HEK293 (cell line): ENCODE results near the gene DAZAP1.

Experiments
- CTCF ChIA-PET: fragments of 350-600 bp; formaldehyde crosslinking; extraction: SDS; loops from one replicate; lab custom pipeline; 2021; ENCODE audit warnings: antibody characterized with exemption; lab: Yijun Ruan, JAX
- POLR2A ChIA-PET: fragments of 300-600 bp; formaldehyde crosslinking; extraction: SDS; loops from one replicate; lab custom pipeline; 2020; ENCODE audit warnings: antibody characterized with exemption, inconsistent platforms; lab: Yijun Ruan, JAX
- H3K27ac ChIP-seq: fragments of 200-500 bp; sonication (Bioruptor generic); 2 replicates; pipeline ENCODE4 v1.5.1; 2014; ENCODE audit warnings: low read depth, low read length, control low read depth, inconsistent platforms; ENCODE audit errors: extremely low read depth
- H3K36me3 ChIP-seq, 2 experiments: fragments of 200-500 bp in 1 of 2; sonication (Bioruptor generic) in 1 of 2; 1 replicate in 1 of 2; 2 replicates in 1 of 2; pipeline ENCODE4 v1.5.1; 2014 to 2017; ENCODE audit warnings: inconsistent platforms in 2 of 2, low read length in 2 of 2; ENCODE audit not compliant: control insufficient read depth in 2 of 2, insufficient read depth in 1 of 2
- H3K4me1 ChIP-seq: fragments of 200-500 bp; sonication (Bioruptor generic); 2 replicates; pipeline ENCODE4 v1.5.1; 2014; ENCODE audit warnings: mild to moderate bottlenecking, low read length, inconsistent platforms; ENCODE audit not compliant: control insufficient read depth, insufficient read depth
- H3K4me3 ChIP-seq: 2 replicates; pipeline ENCODE4 v1.5.1; 2011; ENCODE audit warnings: low read depth, mild to moderate bottlenecking, control low read depth, low read length, moderate library complexity
- H3K9me3 ChIP-seq: fragments of 200-500 bp; sonication (Bioruptor generic); 2 replicates; pipeline ENCODE4 v1.5.1; 2014; ENCODE audit warnings: low read depth, low read length, inconsistent platforms; ENCODE audit not compliant: control insufficient read depth, insufficient read depth
- EGR2 ChIP-seq: fragments of 450-650 bp; formaldehyde crosslinking; IDR thresholded peaks from 2 replicates; pipeline ENCODE4 v1.5.1; 2016; ENCODE audit warnings: low read depth, missing biosample characterization, missing genetic modification characterization
- GLIS1 ChIP-seq: fragments of 450-650 bp; formaldehyde crosslinking; IDR thresholded peaks from 2 replicates; pipeline ENCODE4 v1.5.1; 2016; ENCODE audit warnings: missing biosample characterization, missing genetic modification characterization
- HOXD13 ChIP-seq: sonication (generic); formaldehyde crosslinking; IDR thresholded peaks from 2 replicates; pipeline ENCODE4 v1.8.0; 2022; ENCODE audit warnings: missing genetic modification reagents, borderline replicate concordance
- SCRT2 ChIP-seq: fragments of 450-650 bp; formaldehyde crosslinking; IDR thresholded peaks from 2 replicates; pipeline ENCODE4 v1.5.1; 2016; ENCODE audit warnings: missing biosample characterization, missing genetic modification characterization
- WT1 ChIP-seq: fragments of 450-650 bp; formaldehyde crosslinking; IDR thresholded peaks from 2 replicates; pipeline ENCODE4 v1.5.1; 2016; ENCODE audit warnings: missing biosample characterization, missing genetic modification characterization
- ZFP37 ChIP-seq: fragments of 450-650 bp; formaldehyde crosslinking; IDR thresholded peaks from 2 replicates; pipeline ENCODE4 v1.5.1; 2016; ENCODE audit warnings: missing biosample characterization, missing genetic modification characterization
- ZNF16 ChIP-seq: fragments of 450-650 bp; formaldehyde crosslinking; IDR thresholded peaks from 2 replicates; pipeline ENCODE4 v1.5.1; 2016; ENCODE audit warnings: low read depth, missing biosample characterization, missing genetic modification characterization
- ZNF223 ChIP-seq: fragments of 450-650 bp; formaldehyde crosslinking; IDR thresholded peaks from 2 replicates; pipeline ENCODE4 v1.5.1; 2016; ENCODE audit warnings: missing biosample characterization, missing genetic modification characterization
- ZNF521 ChIP-seq: fragments of 450-650 bp; formaldehyde crosslinking; IDR thresholded peaks from 2 replicates; pipeline ENCODE4 v1.5.1; 2017; ENCODE audit warnings: missing biosample characterization, mild to moderate bottlenecking, missing genetic modification characterization
- ZNF600 ChIP-seq: fragments of 450-650 bp; formaldehyde crosslinking; IDR thresholded peaks from 2 replicates; pipeline ENCODE4 v1.5.1; 2016; ENCODE audit warnings: missing biosample characterization, missing genetic modification characterization
- ZNF610 ChIP-seq: fragments of 450-650 bp; formaldehyde crosslinking; IDR thresholded peaks from 2 replicates; pipeline ENCODE4 v1.5.1; 2016; ENCODE audit warnings: missing biosample characterization, missing genetic modification characterization, borderline replicate concordance
- ZNF629 ChIP-seq: fragments of 450-650 bp; formaldehyde crosslinking; IDR thresholded peaks from 2 replicates; pipeline ENCODE4 v1.5.1; 2017; ENCODE audit warnings: missing biosample characterization, missing genetic modification characterization
- TF ChIP-seq, protein P1 (sequence below): fragments of 450-650 bp; formaldehyde crosslinking; IDR thresholded peaks from 2 replicates; pipeline ENCODE4 v1.5.1; 2016; ENCODE audit warnings: missing biosample characterization, missing genetic modification characterization
- TF ChIP-seq, protein P2 (sequence below): fragments of 450-650 bp; formaldehyde crosslinking; IDR thresholded peaks from 2 replicates; pipeline ENCODE4 v1.5.1; 2016; ENCODE audit warnings: missing biosample characterization, missing genetic modification characterization

DAZAP1 gene

DNA sequence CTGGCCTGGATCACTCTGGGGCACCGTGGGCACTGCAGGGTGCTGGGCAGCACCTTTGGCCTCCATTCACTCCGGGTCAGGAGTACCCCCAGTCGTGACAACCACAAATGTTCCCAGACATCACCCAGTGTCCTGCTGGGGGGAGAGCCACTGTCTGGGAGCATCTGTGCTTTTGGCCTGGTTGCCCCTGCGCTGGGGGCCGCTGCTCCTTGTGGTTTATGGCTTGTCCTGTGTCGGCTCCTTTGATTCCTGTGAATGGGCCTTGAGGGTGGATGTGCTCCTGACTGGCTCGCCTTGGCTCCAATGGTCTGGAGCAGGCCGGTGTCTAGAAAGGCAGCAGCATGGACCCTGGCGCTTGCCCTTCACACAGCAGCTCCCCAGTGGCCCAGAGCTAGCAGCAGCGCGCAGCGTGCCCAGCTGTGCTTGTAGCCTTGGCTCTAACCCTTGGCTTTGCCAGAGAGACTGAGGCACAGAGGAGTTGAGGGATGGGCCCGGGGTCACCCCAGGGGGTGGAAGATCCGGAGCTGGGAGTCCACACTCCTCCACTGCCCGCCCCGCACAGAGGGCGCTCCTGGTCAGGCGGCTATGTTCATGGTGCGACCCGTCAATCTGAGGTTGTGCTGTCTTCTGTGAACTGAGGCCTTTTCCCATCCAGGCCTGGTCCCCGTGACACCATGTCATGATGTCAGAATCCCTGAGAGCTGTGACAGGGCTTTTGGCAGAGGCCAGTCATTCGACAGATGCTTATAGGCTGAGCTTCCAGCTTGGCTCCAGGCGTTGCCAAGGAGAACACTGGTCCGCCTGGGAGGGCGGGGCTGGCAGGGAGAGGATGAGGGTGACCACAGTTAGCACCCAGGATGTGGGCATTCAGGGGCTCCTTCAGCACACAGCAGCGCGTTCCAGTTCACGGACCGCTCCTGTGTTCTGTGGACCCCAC, 4.1 kb downstream of the DAZAP1 start (continued):
- TF ChIP-seq, protein P1, sequence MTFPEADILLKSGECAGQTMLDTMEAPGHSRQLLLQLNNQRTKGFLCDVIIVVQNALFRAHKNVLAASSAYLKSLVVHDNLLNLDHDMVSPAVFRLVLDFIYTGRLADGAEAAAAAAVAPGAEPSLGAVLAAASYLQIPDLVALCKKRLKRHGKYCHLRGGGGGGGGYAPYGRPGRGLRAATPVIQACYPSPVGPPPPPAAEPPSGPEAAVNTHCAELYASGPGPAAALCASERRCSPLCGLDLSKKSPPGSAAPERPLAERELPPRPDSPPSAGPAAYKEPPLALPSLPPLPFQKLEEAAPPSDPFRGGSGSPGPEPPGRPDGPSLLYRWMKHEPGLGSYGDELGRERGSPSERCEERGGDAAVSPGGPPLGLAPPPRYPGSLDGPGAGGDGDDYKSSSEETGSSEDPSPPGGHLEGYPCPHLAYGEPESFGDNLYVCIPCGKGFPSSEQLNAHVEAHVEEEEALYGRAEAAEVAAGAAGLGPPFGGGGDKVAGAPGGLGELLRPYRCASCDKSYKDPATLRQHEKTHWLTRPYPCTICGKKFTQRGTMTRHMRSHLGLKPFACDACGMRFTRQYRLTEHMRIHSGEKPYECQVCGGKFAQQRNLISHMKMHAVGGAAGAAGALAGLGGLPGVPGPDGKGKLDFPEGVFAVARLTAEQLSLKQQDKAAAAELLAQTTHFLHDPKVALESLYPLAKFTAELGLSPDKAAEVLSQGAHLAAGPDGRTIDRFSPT (tag by site-specific recombination), result peak; percentile 68
- TF ChIP-seq ZNF629 (tag by site-specific recombination), result peak; percentile 88
- TF ChIP-seq, all 188 proteins: peak for 13

DNA sequence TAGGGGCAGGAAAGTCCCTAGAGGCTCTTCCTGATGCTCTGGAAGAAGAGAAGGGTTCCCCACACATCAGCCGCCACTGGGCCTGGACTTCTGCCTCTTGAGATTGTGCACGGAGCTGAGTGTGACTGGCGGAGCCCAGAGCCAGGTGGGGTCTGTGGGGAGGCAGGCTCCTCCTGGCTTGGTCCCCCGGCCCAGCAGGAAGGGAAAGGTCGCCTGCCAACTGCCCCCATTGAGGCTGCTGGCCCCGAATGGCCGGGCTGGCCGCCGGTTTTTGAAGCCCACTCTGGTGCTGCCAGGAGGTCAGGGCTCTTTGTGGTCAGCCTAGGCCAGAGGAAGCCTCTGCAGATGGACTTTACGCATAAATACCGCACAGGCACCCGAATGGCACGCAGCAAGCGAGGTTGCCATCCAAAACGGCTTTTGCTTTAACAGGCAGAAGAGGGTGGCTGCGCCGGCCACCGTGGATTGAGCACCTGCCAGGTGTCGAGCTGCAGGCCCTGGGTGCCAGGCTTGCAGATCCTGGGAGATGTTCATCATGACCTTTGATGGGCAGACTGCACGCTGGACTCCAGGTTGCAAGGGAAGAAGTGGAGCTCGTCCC, 5.0 kb downstream of the DAZAP1 start:
- H3K27ac ChIP-seq, result peak overlapping the region; percentile 43; the same call in 1 of the 2 replicates
- peaks cover 31% of the 10 kb centered on the region for H3K4me1 ChIP-seq
- ChIA-PET POLR2A (interaction anchor here (0.9 to 1.1 kb wide), 2 partner anchors 25 to 144 kb away, joined by 3 read pairs; partner anchors contain the start of gene CIRBP), CTCF (no interaction called here)
- TF ChIP-seq ZNF610, result no peak
- no peak for TF ChIP-seq WT1 (tag by site-specific recombination)
- TF ChIP-seq ZNF16 (tag by site-specific recombination), result no peak
- TF ChIP-seq, protein P2, sequence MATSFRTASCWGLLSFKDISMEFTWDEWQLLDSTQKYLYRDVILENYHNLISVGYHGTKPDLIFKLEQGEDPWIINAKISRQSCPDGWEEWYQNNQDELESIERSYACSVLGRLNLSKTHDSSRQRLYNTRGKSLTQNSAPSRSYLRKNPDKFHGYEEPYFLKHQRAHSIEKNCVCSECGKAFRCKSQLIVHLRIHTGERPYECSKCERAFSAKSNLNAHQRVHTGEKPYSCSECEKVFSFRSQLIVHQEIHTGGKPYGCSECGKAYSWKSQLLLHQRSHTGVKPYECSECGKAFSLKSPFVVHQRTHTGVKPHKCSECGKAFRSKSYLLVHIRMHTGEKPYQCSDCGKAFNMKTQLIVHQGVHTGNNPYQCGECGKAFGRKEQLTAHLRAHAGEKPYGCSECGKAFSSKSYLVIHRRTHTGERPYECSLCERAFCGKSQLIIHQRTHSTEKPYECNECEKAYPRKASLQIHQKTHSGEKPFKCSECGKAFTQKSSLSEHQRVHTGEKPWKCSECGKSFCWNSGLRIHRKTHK, result no peak
- TF ChIP-seq EGR2 (tag by site-specific recombination), result no peak
- no peak for TF ChIP-seq ZFP37 (tag by site-specific recombination)
- 0 out of 2 replicates have a peak, but pooled peaks have one; percentile 20 for TF ChIP-seq GLIS1 (tag by site-specific recombination)
- H3K36me3 ChIP-seq, result peaks cover 8 to 67% of the 10 kb centered on the region in 2 experiments; a peak in 2 of 3 replicates
- H3K4me3 ChIP-seq, result no peak overlapping the region
- no peaks in the 10 kb centered on the region for H3K9me3 ChIP-seq

DNA sequence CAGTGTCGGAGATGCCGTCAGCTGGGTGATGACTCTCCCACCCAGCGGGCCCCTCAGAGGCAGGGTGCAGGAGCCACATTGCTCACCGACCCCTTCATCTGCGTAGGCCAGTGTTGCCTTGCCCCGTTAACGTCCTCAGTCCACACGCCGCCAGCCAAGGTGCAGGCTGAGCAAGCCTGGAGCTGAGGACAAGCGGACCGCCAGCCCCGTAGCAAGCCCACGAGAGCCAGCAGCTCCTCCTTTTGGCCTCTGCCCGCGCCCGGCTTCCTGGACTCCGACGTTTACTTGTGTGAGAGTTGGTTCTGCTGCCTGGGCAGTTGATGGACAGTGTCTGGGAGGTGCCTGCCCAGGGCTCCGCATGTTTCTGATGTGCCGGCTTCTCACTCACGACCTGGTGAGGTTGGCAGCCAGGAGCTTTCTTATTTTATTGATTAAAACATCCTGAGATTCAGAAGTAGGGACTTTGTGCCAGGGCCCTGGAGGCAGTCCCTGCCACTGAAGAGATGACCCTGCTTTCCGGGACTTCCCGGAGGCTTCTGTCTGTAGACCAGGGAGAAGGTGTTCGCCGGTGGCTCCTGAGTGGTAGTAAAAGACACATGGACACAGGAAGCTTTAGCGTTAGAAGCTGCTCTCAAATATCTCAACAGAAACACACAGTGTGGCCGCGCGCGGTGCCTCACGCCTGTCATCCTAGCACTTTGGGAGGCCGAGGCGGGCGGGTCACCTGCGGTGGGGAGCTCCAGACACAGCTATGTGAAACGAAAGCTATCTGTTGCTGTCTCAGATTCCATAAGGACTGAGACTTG, 5.8 kb downstream of the DAZAP1 start:
- H3K27ac ChIP-seq, result peak overlapping the region; percentile 43; the same call in 1 of the 2 replicates
- peaks cover 8 to 74% of the 10 kb centered on the region in 2 experiments; a peak in 2 of 3 replicates for H3K36me3 ChIP-seq
- CTCF ChIA-PET, result no interaction called here

More for the DNA sequence above, 5.8 kb downstream of the DAZAP1 start:
- TF ChIP-seq ZNF600 (tag by site-specific recombination), result peak; percentile 26; the same call in 1 of the 2 replicates
- peak; percentile 41; the same call in 1 of the 2 replicates for TF ChIP-seq SCRT2 (tag by site-specific recombination)
- no peak for TF ChIP-seq ZNF521 (tag by site-specific recombination)
- no peak for TF ChIP-seq ZNF223 (tag by site-specific recombination)
- no peak for TF ChIP-seq HOXD13 (CRISPR knock-in tag)
- Histone ChIP-seq H3K9me3 (no peaks in the 10 kb centered on the region), H3K4me3 (no peak overlapping the region), H3K4me1 (peaks cover 31% of the 10 kb centered on the region)
- POLR2A ChIA-PET, result interaction anchor here (0.6 to 2.1 kb wide), 6 partner anchors 24 to 590 kb away, joined by 3 to 9 read pairs (median 3); partner anchors contain the start of gene CIRBP
